GM23248 (cell line): ENCODE measurements around the gene FAM13B. TPM values are rescaled to one million over a fixed set of nuclear protein-coding genes. Genes with fewer than 3 reads are reported as not detected.

Experiments used
- DNase-seq: peaks from one replicate; pipeline ENCODE4 v3.0.0-alpha.2; 2015
- H2AFZ ChIP-seq: fragments of 200-600 bp; sonication (generic); 2 replicates; pipeline ENCODE4 v1.6.1; 2016; ENCODE audit warnings: antibody characterized with exemption
- H3F3A ChIP-seq: fragments of 200-600 bp; sonication (generic); 2 replicates; pipeline ENCODE4 v1.6.1; 2016; ENCODE audit warnings: mild to moderate bottlenecking, antibody characterized with exemption, mixed run types; ENCODE audit not compliant: insufficient read depth
- H3K27ac ChIP-seq: fragments of 200-600 bp; sonication (generic); 2 replicates; pipeline ENCODE4 v1.5.1; 2016; ENCODE audit warnings: mild to moderate bottlenecking
- H3K27me3 ChIP-seq: fragments of 200-600 bp; sonication (generic); replicated peaks from 2 replicates; pipeline ENCODE4 v1.6.1; 2016; ENCODE audit warnings: mild to moderate bottlenecking; ENCODE audit not compliant: insufficient read depth
- H3K36me3 ChIP-seq: fragments of 200-600 bp; sonication (generic); 2 replicates; pipeline ENCODE4 v1.6.1; 2016; ENCODE audit warnings: low read depth, mild to moderate bottlenecking
- H3K4me1 ChIP-seq: fragments of 200-600 bp; sonication (generic); 2 replicates; pipeline ENCODE4 v1.6.1; 2016; ENCODE audit warnings: mild to moderate bottlenecking; ENCODE audit not compliant: insufficient read depth
- H3K4me2 ChIP-seq: fragments of 200-600 bp; sonication (generic); one replicate; pipeline ENCODE4 v1.6.1; 2016; ENCODE audit warnings: mild to moderate bottlenecking; ENCODE audit not compliant: unreplicated experiment
- H3K4me3 ChIP-seq: fragments of 200-600 bp; sonication (generic); 2 replicates; pipeline ENCODE4 v1.5.1; 2016; ENCODE audit warnings: mild to moderate bottlenecking
- H3K79me2 ChIP-seq: fragments of 200-600 bp; sonication (generic); 2 replicates; pipeline ENCODE4 v1.6.1; 2016; ENCODE audit warnings: mild to moderate bottlenecking; ENCODE audit not compliant: insufficient read depth
- H3K9ac ChIP-seq: fragments of 200-600 bp; sonication (generic); 2 replicates; pipeline ENCODE4 v1.6.1; 2016; ENCODE audit warnings: mild to moderate bottlenecking
- H3K9me2 ChIP-seq: fragments of 200-600 bp; sonication (generic); 2 replicates; pipeline ENCODE4 v1.6.1; 2016; ENCODE audit warnings: mixed run types, mild to moderate bottlenecking, moderate library complexity; ENCODE audit not compliant: insufficient read depth
- H3K9me3 ChIP-seq: fragments of 200-600 bp; sonication (generic); one replicate; pipeline ENCODE4 v1.6.1; 2017; ENCODE audit warnings: low read depth
- H4K20me1 ChIP-seq: fragments of 200-600 bp; sonication (generic); 2 replicates; pipeline ENCODE4 v1.6.0; 2016; ENCODE audit not compliant: insufficient read depth
- EZH2 ChIP-seq: fragments of 200-600 bp; sonication (generic); IDR thresholded peaks from 2 replicates; pipeline ENCODE4 v1.6.1; 2018; ENCODE audit warnings: antibody characterized with exemption, mild to moderate bottlenecking; ENCODE audit not compliant: insufficient read depth, poor library complexity, severe bottlenecking
- EZH2phosphoT487 ChIP-seq: fragments of 200-600 bp; sonication (generic); IDR thresholded peaks from 2 replicates; pipeline ENCODE4 v1.6.1; 2018; ENCODE audit warnings: antibody characterized with exemption, moderate library complexity, mild to moderate bottlenecking, low read depth; ENCODE audit not compliant: insufficient read depth
- WGBS, 2 experiments: methylation state at CpG; one replicate each; pipeline ENCODE4 v1.1.6; 2015 to 2017; ENCODE audit warnings: low lambda C conversion rate in 2 of 2, low coverage in 1 of 2; ENCODE audit errors: missing lambda C conversion rate in 2 of 2; 5-methylcytosine and 5-hydroxymethylcytosine counted together
- in situ Hi-C: fragments of 300-500 bp; cut with MboI; formaldehyde crosslinking; loops from 2 replicates; pipeline ENCODE4 v1.15.0; 2020
- polyA plus RNA-seq: library from polyadenylated mRNA; unstranded; fragments of >200 nt; fragmentation: Nextera tagmentation; extraction: Ambion mirVana; gene quantifications from 2 replicates; pipeline ENCODE4 v1.2.1, GENCODE V29; 2016
- total RNA-seq: library from RNA; depleted of rRNA; stranded (reverse); fragments of >200 nt; shearing (Covaris generic); gene quantifications from 2 replicates; pipeline ENCODE4 v1.2.3, GENCODE V29; 2014

FAM13B gene
- total and polyA plus RNA-seq, 2 experiments from 2014 or later: 15.6 to 19.0 TPM

DNA sequence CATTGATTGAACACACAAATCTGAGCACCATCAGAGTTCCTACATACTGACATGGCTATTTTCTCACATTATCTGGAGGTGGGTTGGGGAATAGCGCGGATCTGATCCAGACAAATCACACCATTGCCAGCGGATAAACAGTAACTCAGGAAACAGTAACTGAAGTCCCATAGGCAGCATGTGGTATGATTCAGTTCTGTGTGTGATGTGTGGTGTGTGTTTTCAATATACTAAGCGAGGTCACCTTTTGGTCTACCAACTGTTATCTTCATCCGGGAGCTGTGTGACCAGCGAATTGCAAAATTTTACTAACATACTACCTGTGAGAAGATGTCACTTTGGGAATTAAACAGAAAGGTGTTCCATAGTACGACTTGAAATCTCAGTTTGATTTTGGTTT lies 93.5 kb downstream of the FAM13B start:
- Histone ChIP-seq H3K4me1 (no peaks in the 10 kb centered on the region), H3K4me3 (no peak overlapping the region), H3K79me2 (no peaks in the 10 kb centered on the region), H3K9me2 (no peaks in the 10 kb centered on the region), H4K20me1 (no peaks in the 10 kb centered on the region), H3K9me3 (no peaks in the 10 kb centered on the region), H3K36me3 (peaks cover 62% of the 10 kb centered on the region), H3K4me2 (no peak overlapping the region), H3F3A (no peaks in the 10 kb centered on the region), H3K9ac (no peak overlapping the region), H2AFZ (no peak overlapping the region), H3K27me3 (no peaks in the 10 kb centered on the region), H3K27ac (no peak overlapping the region)
- 77 to 81% methylated on average over 7 of the region's 7 CpGs for WGBS, 2 experiments
- in situ Hi-C loops: no loop called here
- TF ChIP-seq EZH2phosphoT487 (no peak), EZH2 (no peak)
- no peak for DNase-seq

DNA sequence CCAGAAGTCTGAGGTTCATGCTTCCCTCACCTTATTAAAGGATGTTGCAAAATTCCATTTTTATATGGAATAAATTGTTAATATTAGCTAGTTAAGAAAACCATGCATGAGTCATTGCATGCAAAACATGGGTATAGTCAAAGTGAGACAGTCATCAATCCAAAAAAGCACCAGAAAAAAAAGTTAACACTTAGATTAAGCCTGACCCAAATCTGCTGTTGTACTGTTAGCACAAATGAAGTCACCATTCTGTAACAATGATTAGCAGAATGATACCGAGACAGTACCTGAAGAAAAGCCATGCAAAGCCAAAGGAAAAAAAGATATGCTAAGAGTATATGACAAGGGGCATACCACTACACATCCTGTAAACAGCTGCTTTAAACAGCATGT lies 94.1 kb downstream of the FAM13B start:
- Histone ChIP-seq H3K79me2 (no peaks in the 10 kb centered on the region), H3K9me2 (no peaks in the 10 kb centered on the region), H3K9me3 (no peaks in the 10 kb centered on the region), H3K27me3 (no peaks in the 10 kb centered on the region), H4K20me1 (no peaks in the 10 kb centered on the region), H3K9ac (no peak overlapping the region), H3K27ac (no peak overlapping the region), H3K4me2 (no peak overlapping the region), H3K4me3 (no peak overlapping the region), H3F3A (no peaks in the 10 kb centered on the region), H3K36me3 (peaks cover 57% of the 10 kb centered on the region), H2AFZ (no peak overlapping the region), H3K4me1 (no peaks in the 10 kb centered on the region)
- TF ChIP-seq EZH2phosphoT487 (no peak), EZH2 (no peak)
- DNase-seq: no peak
- 100% methylated on average over 1 of the region's 1 CpG for WGBS, 2 experiments
- in situ Hi-C loops: no loop called here

DNA sequence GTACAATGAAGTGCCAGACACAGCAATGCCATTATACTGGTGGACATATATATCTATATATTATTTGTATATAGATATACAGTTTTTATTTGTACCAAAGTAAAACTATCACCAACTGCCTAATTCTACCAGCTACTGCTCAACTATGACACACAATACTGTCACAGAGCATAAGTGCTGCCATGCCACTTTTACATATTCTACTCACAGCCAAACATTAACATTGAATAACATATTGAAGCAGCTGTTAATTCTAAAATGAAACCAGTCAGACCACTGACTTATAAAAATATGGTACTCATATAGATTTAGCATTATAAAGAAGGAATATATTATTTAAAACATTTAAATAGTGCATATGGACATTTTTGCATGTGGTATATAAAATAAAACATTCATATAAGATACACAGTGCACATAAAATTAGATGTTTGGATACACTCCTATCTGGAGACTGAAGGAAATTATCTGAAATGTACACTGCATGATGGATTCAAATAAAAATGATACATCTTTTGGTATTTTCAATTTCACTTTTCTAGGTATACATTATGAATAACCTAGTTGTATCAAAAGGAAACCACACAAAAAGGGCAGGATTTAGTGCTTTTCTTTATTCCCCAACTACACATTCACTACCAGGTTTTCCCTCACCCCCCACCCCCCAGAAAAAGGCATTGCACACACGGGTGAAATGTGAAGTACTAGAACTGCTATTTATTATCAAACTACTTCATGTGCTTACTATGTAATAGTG lies 94.7 kb downstream of the FAM13B start:
- in situ Hi-C loops: no loop called here
- H3K27ac ChIP-seq: no peak overlapping the region
- peaks cover 53% of the 10 kb centered on the region for H3K36me3 ChIP-seq
- no peaks in the 10 kb centered on the region for H3K4me1 ChIP-seq
- no peaks in the 10 kb centered on the region for H3F3A ChIP-seq
- 93 to 100% methylated on average over 1 of the region's 1 CpG for WGBS, 2 experiments
- no peak overlapping the region for H3K9ac ChIP-seq
- H4K20me1 ChIP-seq: no peaks in the 10 kb centered on the region
- DNase-seq: no peak
- no peaks in the 10 kb centered on the region for H3K9me2 ChIP-seq
- no peak overlapping the region for H3K4me3 ChIP-seq
- no peaks in the 10 kb centered on the region for H3K9me3 ChIP-seq
- TF ChIP-seq EZH2phosphoT487 (no peak), EZH2 (no peak)
- no peak overlapping the region for H2AFZ ChIP-seq
- H3K79me2 ChIP-seq: no peaks in the 10 kb centered on the region
- no peaks in the 10 kb centered on the region for H3K27me3 ChIP-seq
- H3K4me2 ChIP-seq: no peak overlapping the region

DNA sequence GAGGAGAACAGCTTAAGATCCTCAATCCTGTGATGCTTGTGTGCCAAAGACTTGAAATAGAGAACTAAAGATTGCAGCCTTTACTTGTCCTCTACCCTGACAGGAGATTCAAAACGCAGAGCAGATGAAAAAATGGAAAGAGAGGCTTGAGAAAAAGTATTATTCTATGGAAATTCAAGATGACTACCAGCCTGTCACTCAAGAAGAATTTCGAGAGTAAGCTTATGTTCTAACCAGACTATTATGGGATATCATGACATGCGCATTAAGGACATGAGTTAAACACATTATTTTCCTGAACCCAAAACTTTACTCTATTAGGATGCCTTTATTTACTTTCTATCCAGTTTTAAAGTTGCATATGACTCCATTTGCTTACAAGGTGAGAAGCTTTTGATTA lies 97.2 kb downstream of the FAM13B start:
- Histone ChIP-seq H3K27me3 (no peaks in the 10 kb centered on the region), H3K27ac (no peak overlapping the region), H3K4me3 (no peak overlapping the region), H3K9me3 (no peaks in the 10 kb centered on the region), H3K4me1 (no peaks in the 10 kb centered on the region), H3K4me2 (no peak overlapping the region), H3K9ac (no peak overlapping the region), H2AFZ (no peak overlapping the region), H3K36me3 (peaks cover 31% of the 10 kb centered on the region), H4K20me1 (no peaks in the 10 kb centered on the region), H3K79me2 (no peaks in the 10 kb centered on the region), H3K9me2 (no peaks in the 10 kb centered on the region), H3F3A (no peaks in the 10 kb centered on the region)
- WGBS, 2 experiments: 62 to 64% methylated on average over 3 of the region's 3 CpGs
- TF ChIP-seq EZH2 (no peak), EZH2phosphoT487 (no peak)
- in situ Hi-C loops: no loop called here
- no peak for DNase-seq
